ENCODE results near the gene ETS1. TPM values are rescaled to one million over a fixed set of nuclear protein-coding genes. Genes with fewer than 3 reads are reported as not detected.

Gene ETS1
- total RNA-seq, 1 experiment from 2014 or later, result 135 TPM

DNA sequence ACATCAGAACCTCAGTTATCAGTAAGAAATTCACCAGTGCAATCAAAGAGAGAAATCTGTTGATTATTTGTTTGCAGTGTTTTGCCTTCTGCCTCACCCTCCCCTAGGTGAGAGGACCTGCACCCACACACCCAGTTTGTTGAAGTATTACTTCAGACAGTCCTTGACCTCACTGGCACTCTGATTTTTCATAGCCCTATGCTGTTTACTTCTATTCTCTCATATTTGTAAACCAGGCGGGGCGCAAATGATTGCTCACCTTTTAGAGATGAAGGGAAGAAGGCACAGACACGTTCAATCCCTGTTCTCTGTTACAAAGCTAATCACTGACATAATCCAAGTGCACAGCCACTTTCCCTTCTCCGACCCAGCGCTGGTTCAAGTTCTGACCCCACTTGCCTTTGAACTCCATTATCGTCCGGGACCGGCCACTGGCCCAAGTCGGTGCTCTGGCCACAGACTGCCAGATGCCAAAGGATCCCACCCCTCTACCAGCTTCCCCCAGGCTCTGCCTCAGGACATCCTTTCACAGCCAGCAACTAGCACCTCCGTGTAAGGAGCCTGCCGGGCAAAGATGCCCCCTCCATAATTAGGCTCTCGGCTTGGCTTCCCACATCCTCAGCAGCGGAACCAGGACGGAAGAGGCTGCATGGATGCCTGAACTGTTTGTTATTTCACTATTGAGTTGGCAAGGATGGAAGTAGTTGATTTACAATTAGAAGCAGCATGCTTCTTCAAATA is 1.7 kb downstream of the ETS1 start:
- Histone ChIP-seq H3K27me3 (ENCODE audit: low read length) (no peaks in the 10 kb centered on the region), H3K9me2 (replicated peaks; ENCODE audit: insufficient read depth, low read length) (no peaks in the 10 kb centered on the region), H4K20me1 (ENCODE audit: insufficient read depth, low read depth, low read length) (no peaks in the 10 kb centered on the region), H2AFZ (ENCODE audit: low read length) (no peak overlapping the region), H3K36me3 (ENCODE audit: insufficient read depth, low read length) (no peaks in the 10 kb centered on the region), H3K4me3 (ENCODE audit: low read length) (no peak overlapping the region), H3K27ac (ENCODE audit: low read length) (no peak overlapping the region), H3K4me1 (ENCODE audit: low read length) (peaks cover 3% of the 10 kb centered on the region; the same call in 1 of the 2 replicates), H3K9me3 (ENCODE audit: low read length) (no peaks in the 10 kb centered on the region), H3K9ac (ENCODE audit: low read length) (no peak overlapping the region), H3K79me2 (ENCODE audit: low read length) (no peaks in the 10 kb centered on the region), H3K4me2 (ENCODE audit: low read depth, low read length, poor library complexity, severe bottlenecking) (no peak overlapping the region)
- DNase-seq, result no peak

DNA sequence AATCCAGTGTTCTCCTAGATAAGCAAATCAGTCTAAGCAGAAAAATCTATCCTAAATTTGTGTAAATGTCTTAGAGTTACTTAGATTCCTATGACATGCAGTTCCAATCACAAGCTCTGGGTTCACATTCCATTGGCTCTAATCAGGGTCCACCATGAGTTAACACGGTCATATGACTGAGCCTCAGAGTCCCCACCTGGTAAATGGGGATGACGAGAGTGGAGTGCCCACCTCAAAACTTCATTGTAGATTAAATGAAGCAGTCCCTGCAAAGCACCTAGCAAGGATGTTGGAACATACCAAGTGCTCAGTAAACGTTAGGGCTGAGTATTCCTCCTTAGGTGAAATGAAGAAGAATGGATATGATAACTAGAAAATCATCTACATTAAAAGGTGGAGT is 3.1 kb downstream of the ETS1 start:
- H2AFZ ChIP-seq (ENCODE audit: low read length), result no peak overlapping the region
- no peaks in the 10 kb centered on the region for H3K9me3 ChIP-seq (ENCODE audit: low read length)
- no peaks in the 10 kb centered on the region for H3K9me2 ChIP-seq (replicated peaks; ENCODE audit: insufficient read depth, low read length)
- H3K36me3 ChIP-seq (ENCODE audit: insufficient read depth, low read length), result no peaks in the 10 kb centered on the region
- no peak for DNase-seq
- peaks cover 3% of the 10 kb centered on the region; the same call in 1 of the 2 replicates for H3K4me1 ChIP-seq (ENCODE audit: low read length)
- no peak overlapping the region for H3K27ac ChIP-seq (ENCODE audit: low read length)
- no peaks in the 10 kb centered on the region for H3K79me2 ChIP-seq (ENCODE audit: low read length)
- H3K4me2 ChIP-seq (ENCODE audit: low read depth, low read length, poor library complexity, severe bottlenecking), result no peak overlapping the region
- H4K20me1 ChIP-seq (ENCODE audit: insufficient read depth, low read depth, low read length), result no peaks in the 10 kb centered on the region
- no peak overlapping the region for H3K9ac ChIP-seq (ENCODE audit: low read length)
- no peak overlapping the region for H3K4me3 ChIP-seq (ENCODE audit: low read length)
- H3K27me3 ChIP-seq (ENCODE audit: low read length), result no peaks in the 10 kb centered on the region

- Histone ChIP-seq H3K4me2 (ENCODE audit: low read depth, low read length, poor library complexity, severe bottlenecking) (no peak overlapping the region), H3K36me3 (ENCODE audit: insufficient read depth, low read length) (no peaks in the 10 kb centered on the region)
These were observed 4.6 kb downstream of the ETS1 start for GRCh38 chr11:128582496-128583366.

DNA sequence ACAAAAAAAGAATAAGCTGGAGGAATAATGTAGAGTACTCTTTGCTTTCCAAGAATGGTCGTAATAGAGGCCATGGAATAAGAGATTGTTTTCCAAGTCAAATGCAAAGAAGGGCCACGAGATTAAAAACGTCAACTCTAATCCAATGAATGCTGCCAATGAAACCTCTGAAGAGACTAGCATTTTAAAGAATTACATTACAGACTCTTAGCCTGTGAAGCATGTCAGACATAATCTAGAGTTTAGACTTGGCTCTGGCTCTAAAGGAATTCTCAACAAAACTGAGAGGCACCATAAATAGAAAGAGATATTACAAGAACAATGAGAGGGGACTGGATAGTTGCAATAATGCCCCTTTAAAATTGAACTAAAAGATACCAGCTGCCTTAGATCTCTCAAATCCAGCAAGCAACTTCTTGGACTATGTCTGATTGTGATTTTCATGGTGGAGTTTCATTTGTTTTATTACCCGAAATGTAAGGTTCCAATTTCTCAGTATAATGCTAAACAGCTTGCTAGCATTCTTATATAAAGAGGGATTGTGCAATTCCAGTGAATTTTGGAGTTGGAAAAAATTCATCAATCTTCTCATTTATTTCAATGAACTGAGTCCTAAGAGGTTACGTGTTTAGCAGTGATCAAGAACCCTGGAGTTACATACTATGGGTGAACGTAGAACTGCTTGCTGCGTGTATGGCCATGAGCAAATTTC is 5.6 kb downstream of the ETS1 start:
- H2AFZ ChIP-seq (ENCODE audit: low read length), result no peak overlapping the region
- H3K4me2 ChIP-seq (ENCODE audit: low read depth, low read length, poor library complexity, severe bottlenecking), result no peak overlapping the region
- no peaks in the 10 kb centered on the region for H3K4me1 ChIP-seq (ENCODE audit: low read length)
- no peaks in the 10 kb centered on the region for H3K36me3 ChIP-seq (ENCODE audit: insufficient read depth, low read length)
- no peaks in the 10 kb centered on the region for H3K9me3 ChIP-seq (ENCODE audit: low read length)
- H4K20me1 ChIP-seq (ENCODE audit: insufficient read depth, low read depth, low read length), result no peaks in the 10 kb centered on the region
- no peaks in the 10 kb centered on the region for H3K27me3 ChIP-seq (ENCODE audit: low read length)
- DNase-seq, result no peak
- no peaks in the 10 kb centered on the region for H3K79me2 ChIP-seq (ENCODE audit: low read length)
- H3K9ac ChIP-seq (ENCODE audit: low read length), result no peak overlapping the region
- no peak overlapping the region for H3K4me3 ChIP-seq (ENCODE audit: low read length)
- no peaks in the 10 kb centered on the region for H3K9me2 ChIP-seq (replicated peaks; ENCODE audit: insufficient read depth, low read length)
- no peak overlapping the region for H3K27ac ChIP-seq (ENCODE audit: low read length)

More at GRCh38 chr11:128582496-128583366, 4.6 kb downstream of the ETS1 start:
- H3K9me2 ChIP-seq (replicated peaks; ENCODE audit: insufficient read depth, low read length), result no peaks in the 10 kb centered on the region
- H3K27me3 ChIP-seq (ENCODE audit: low read length), result no peaks in the 10 kb centered on the region
- no peak for DNase-seq
- H3K4me3 ChIP-seq (ENCODE audit: low read length), result no peak overlapping the region
- H4K20me1 ChIP-seq (ENCODE audit: insufficient read depth, low read depth, low read length), result no peaks in the 10 kb centered on the region
- H3K27ac ChIP-seq (ENCODE audit: low read length), result no peak overlapping the region
- H3K9ac ChIP-seq (ENCODE audit: low read length), result no peak overlapping the region
- no peaks in the 10 kb centered on the region for H3K9me3 ChIP-seq (ENCODE audit: low read length)
- no peaks in the 10 kb centered on the region for H3K79me2 ChIP-seq (ENCODE audit: low read length)
- H3K4me1 ChIP-seq (ENCODE audit: low read length), result peaks cover 3% of the 10 kb centered on the region; the same call in 1 of the 2 replicates
- H2AFZ ChIP-seq (ENCODE audit: low read length), result no peak overlapping the region

- H2AFZ ChIP-seq (ENCODE audit: low read length), result no peak overlapping the region
- H3K36me3 ChIP-seq (ENCODE audit: insufficient read depth, low read length), result no peaks in the 10 kb centered on the region
- no peak overlapping the region for H3K27ac ChIP-seq (ENCODE audit: low read length)
- no peaks in the 10 kb centered on the region for H3K27me3 ChIP-seq (ENCODE audit: low read length)
- no peak overlapping the region for H3K4me2 ChIP-seq (ENCODE audit: low read depth, low read length, poor library complexity, severe bottlenecking)
- no peak overlapping the region for H3K9ac ChIP-seq (ENCODE audit: low read length)
- no peak for DNase-seq
- H4K20me1 ChIP-seq (ENCODE audit: insufficient read depth, low read depth, low read length), result no peaks in the 10 kb centered on the region
- H3K79me2 ChIP-seq (ENCODE audit: low read length), result no peaks in the 10 kb centered on the region
- H3K9me2 ChIP-seq (replicated peaks; ENCODE audit: insufficient read depth, low read length), result no peaks in the 10 kb centered on the region
- H3K9me3 ChIP-seq (ENCODE audit: low read length), result no peaks in the 10 kb centered on the region
- no peak overlapping the region for H3K4me3 ChIP-seq (ENCODE audit: low read length)
- H3K4me1 ChIP-seq (ENCODE audit: low read length), result peaks cover 8% of the 10 kb centered on the region
These were observed 6.7 kb downstream of the ETS1 start for GRCh38 chr11:128580612-128581011.

DNA sequence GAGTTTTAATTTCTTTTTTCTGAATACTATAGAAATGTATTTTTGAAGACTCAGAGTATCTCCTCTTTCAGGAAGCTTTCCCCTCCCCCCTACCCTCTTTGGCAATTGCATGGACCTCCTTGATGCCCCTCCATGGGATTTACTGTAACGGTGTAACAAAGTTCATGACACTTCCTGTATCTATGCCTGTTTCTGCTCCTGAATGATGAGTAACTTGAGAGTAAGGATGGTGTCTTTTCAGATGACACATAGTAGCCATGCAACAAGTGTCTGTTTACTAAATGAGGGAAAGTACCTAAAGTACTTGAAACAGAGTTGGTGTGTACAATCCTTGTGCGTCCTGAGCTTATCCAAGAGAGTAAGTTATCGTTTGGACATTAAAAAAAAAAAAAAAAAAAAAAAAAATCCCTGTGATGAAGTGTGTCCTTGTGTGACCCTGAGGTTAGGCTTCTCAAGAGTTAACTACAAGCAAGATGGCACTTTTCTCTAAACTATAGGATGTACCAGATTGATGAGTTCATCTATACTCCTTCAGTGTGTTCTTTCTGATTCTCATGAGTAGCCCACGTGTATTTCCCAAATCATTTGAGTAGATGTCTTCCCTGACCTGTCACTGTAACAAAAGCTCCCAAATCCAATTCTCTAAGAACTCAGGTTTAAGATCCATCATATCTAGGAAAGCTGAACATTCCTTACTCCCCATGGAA is 7.4 kb downstream of the ETS1 start:
- no peak for DNase-seq
- Histone ChIP-seq H3K4me3 (ENCODE audit: low read length) (no peak overlapping the region), H3K79me2 (ENCODE audit: low read length) (no peaks in the 10 kb centered on the region), H3K9me3 (ENCODE audit: low read length) (no peaks in the 10 kb centered on the region), H2AFZ (ENCODE audit: low read length) (no peak overlapping the region), H3K27me3 (ENCODE audit: low read length) (no peaks in the 10 kb centered on the region), H3K27ac (ENCODE audit: low read length) (no peak overlapping the region), H3K36me3 (ENCODE audit: insufficient read depth, low read length) (no peaks in the 10 kb centered on the region), H3K9ac (ENCODE audit: low read length) (no peak overlapping the region), H3K9me2 (replicated peaks; ENCODE audit: insufficient read depth, low read length) (no peaks in the 10 kb centered on the region), H3K4me1 (ENCODE audit: low read length) (peaks cover 10% of the 10 kb centered on the region), H4K20me1 (ENCODE audit: insufficient read depth, low read depth, low read length) (no peaks in the 10 kb centered on the region), H3K4me2 (ENCODE audit: low read depth, low read length, poor library complexity, severe bottlenecking) (no peak overlapping the region)

DNA sequence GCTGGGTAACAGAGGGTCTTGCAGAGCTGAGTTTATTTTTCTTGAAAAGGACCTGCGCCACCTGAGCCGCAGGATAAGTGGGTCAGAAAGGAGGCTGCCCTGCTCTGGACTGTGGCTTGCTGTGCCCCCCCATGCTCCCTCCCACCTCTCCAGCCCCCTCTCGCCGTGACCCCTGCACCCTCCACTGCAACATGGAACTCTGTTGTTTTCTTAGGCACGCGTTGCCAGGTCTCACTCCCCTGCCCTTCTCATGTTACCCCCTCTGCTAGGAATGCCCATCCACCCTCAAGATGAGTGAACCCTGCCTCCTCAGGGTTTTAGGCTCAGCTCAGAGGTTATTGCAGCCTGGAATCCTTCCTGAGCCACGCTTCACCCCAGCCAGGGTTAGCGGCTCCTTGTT is 10.8 kb downstream of the ETS1 start:
- H3K79me2 ChIP-seq (ENCODE audit: low read length), result no peaks in the 10 kb centered on the region
- H3K9me3 ChIP-seq (ENCODE audit: low read length), result no peaks in the 10 kb centered on the region
- no peak overlapping the region for H3K4me3 ChIP-seq (ENCODE audit: low read length)
- peaks cover 10% of the 10 kb centered on the region for H3K4me1 ChIP-seq (ENCODE audit: low read length)
- no peak overlapping the region for H3K4me2 ChIP-seq (ENCODE audit: low read depth, low read length, poor library complexity, severe bottlenecking)
- H3K9ac ChIP-seq (ENCODE audit: low read length), result no peak overlapping the region
- H3K27me3 ChIP-seq (ENCODE audit: low read length), result no peaks in the 10 kb centered on the region
- no peak overlapping the region for H3K27ac ChIP-seq (ENCODE audit: low read length)
- H3K9me2 ChIP-seq (replicated peaks; ENCODE audit: insufficient read depth, low read length), result no peaks in the 10 kb centered on the region
- no peak for DNase-seq
- no peaks in the 10 kb centered on the region for H4K20me1 ChIP-seq (ENCODE audit: insufficient read depth, low read depth, low read length)
- H2AFZ ChIP-seq (ENCODE audit: low read length), result no peak overlapping the region
- no peaks in the 10 kb centered on the region for H3K36me3 ChIP-seq (ENCODE audit: insufficient read depth, low read length)
